GM12892 (cell line): Measurements from ENCODE around the gene C6orf120.

Experiments
- POLR2A ChIP-seq: IDR thresholded peaks from 2 replicates; pipeline ENCODE4 v1.6.1; 2011; ENCODE audit warnings: low read depth, low read length, control low read depth
- POLR2AphosphoS5 ChIP-seq: IDR thresholded peaks from 2 replicates; pipeline ENCODE4 v1.6.1; 2011; ENCODE audit warnings: low read depth, low read length, control low read depth
- TAF1 ChIP-seq: IDR thresholded peaks from 2 replicates; pipeline ENCODE4 v1.6.1; 2011; ENCODE audit warnings: low read depth, mild to moderate bottlenecking, control low read depth, low read length, borderline replicate concordance

GRCh38 chr6:169722362-169723199 is 20.7 kb downstream of the C6orf120 start:
- TF ChIP-seq POLR2A (peak; percentile 39; the same call in 1 of the 2 replicates), POLR2AphosphoS5 (no peak), TAF1 (no peak)
